Right lobe of liver (tissue), 6 donors: Measurements from ENCODE around the gene RNU1-4. TPM values are rescaled to one million over a fixed set of nuclear protein-coding genes. Genes with fewer than 3 reads are reported as not detected.
A peak's percentile ranks its signal among the peaks of the same experiment; 100 is the strongest.
"Not testable (repeated sequence)": the region's sequence is repeated elsewhere in the genome, so short reads cannot be mapped to it uniquely, and the experiment has no call there.

Experiments used
- ATAC-seq, 4 donors: fragments of 200-7000 bp; cut with Tn5 transposase; one replicate each; pipeline ENCODE4 v1.9.1; 2020; ENCODE audit warnings: mild to moderate bottlenecking in 4 of 4, moderate library complexity in 4 of 4
- DNase-seq, 3 donors: peaks; one replicate each; pipeline ENCODE4 v3.0.0-alpha.2; 2020
- H3K27ac ChIP-seq, 3 donors: fragments of 200-600 bp; one replicate each; pipeline ENCODE4 v1.8.0; 2022
- H3K27me3 ChIP-seq, 2 donors: fragments of 200-600 bp; one replicate each; pipeline ENCODE4 v1.8.0; 2022
- H3K36me3 ChIP-seq, 4 donors: fragments of 200-600 bp; sonication (generic) in 1 of 4; one replicate each; pipeline versions ENCODE4 v1.5.1 to v1.8.0; 2017 to 2022; ENCODE audit warnings: control low read depth in 1 of 4
- H3K4me1 ChIP-seq, 4 donors: fragments of 200-600 bp; sonication (generic) in 1 of 4; one replicate each; pipeline versions ENCODE4 v1.5.1 to v1.8.0; 2017 to 2022; ENCODE audit warnings: control low read depth in 1 of 4
- H3K4me3 ChIP-seq, 3 donors: fragments of 200-600 bp; one replicate each; pipeline ENCODE4 v1.8.0; 2022
- H3K9me3 ChIP-seq, 4 donors: fragments of 200-600 bp; sonication (generic) in 1 of 4; one replicate each; pipeline versions ENCODE4 v1.5.1 to v1.8.0; 2017 to 2022; ENCODE audit warnings: control low read depth in 1 of 4
- CTCF ChIP-seq, 4 donors: fragments of 200-600 bp in 3 of 4; fragments of 450-650 bp in 1 of 4; IDR thresholded peaks; one replicate each; pipeline versions ENCODE4 v1.5.1 to v1.8.0; 2016 to 2022; ENCODE audit warnings: antibody characterized with exemption in 4 of 4, mild to moderate bottlenecking in 2 of 4
- POLR2A ChIP-seq: fragments of 450-650 bp; IDR thresholded peaks from one replicate; pipeline ENCODE4 v1.6.1; 2017; ENCODE audit warnings: antibody characterized with exemption, mild to moderate bottlenecking
- WGBS: methylation state at CpG from one replicate; pipeline ENCODE4 v1.1.6; 2018; ENCODE audit warnings: low coverage, low lambda C conversion rate; ENCODE audit not compliant: insufficient coverage; ENCODE audit errors: missing lambda C conversion rate; 5-methylcytosine and 5-hydroxymethylcytosine counted together
- intact Hi-C, 2 donors: fragments of 100-400 bp; cut with DNase I; formaldehyde crosslinking; loops; one replicate each; pipeline versions ENCODE4 v1.11.2 to v1.14.1; 2022
- total RNA-seq, 6 experiments: library from RNA; depleted of rRNA in 2 of 6; stranded (reverse); fragments of >200 nt in 2 of 6; fragmentation: NEBNext Ultra II Directional in 3 of 6; extraction: Animal tissue kit (Norgen Biotek cat#: 25700) in 3 of 6; gene quantifications; one replicate each; pipeline versions ENCODE4 v1.1.0 to v1.2.4, GENCODE V29; 2016 to 2023
- donor health status: DM: no; HTN: yes; CAD: no.
- donor health status: DM: no; HTN: no; CAD: no.
- donor health status: DM: no; HTN: no; CAD: no.
- donor health status: DM: no; HTN: yes; CAD: no.
- donor health status: DM: no; HTN: yes; CAD: no.

The RNU1-4 gene
- total RNA-seq, 6 experiments from 2014 or later: under 0.01 to 3,377 (median 977) TPM

- no peaks in the 10 kb centered on the region for H3K9me3 ChIP-seq
- 69% methylated on average over 43 of the region's 45 CpGs for WGBS
- H3K27ac ChIP-seq: no peak overlapping the region
- no peak overlapping the region for H3K4me3 ChIP-seq
- no peaks in the 10 kb centered on the region for H3K4me1 ChIP-seq
- no peaks in the 10 kb centered on the region for H3K27me3 ChIP-seq
- H3K36me3 ChIP-seq: no peaks in the 10 kb centered on the region
- ATAC-seq (peak in 3 of 4 donors; percentile 10 to 56 (median 28)), DNase-seq (peak in 2 of 3 donors; percentile 57 to 71)
- intact Hi-C loops: no loop called here
- TF ChIP-seq POLR2A: no peak
- TF ChIP-seq CTCF (IDR thresholded peaks at IDR 0.05): no peak
These were observed 15.4 kb upstream of the RNU1-4 start for GRCh38 chr1:16724718-16725438.

- H3K27ac ChIP-seq, H3K4me1 ChIP-seq, H3K4me3 ChIP-seq, H3K27me3 ChIP-seq, DNase-seq, H3K9me3 ChIP-seq, intact Hi-C loops, H3K36me3 ChIP-seq: not testable (repeated sequence)
- 75% methylated on average over 10 of the region's 10 CpGs for WGBS
- ATAC-seq: peak in 3 of 4 donors; percentile 5 to 18 (median 16)
These were observed 14.7 kb upstream of the RNU1-4 start for GRCh38 chr1:16725439-16726245.

GRCh38 chr1:16727190-16728111, 12.9 kb upstream of the RNU1-4 start:
- peak in 2 of 3 donors; percentile 56 to 71 for DNase-seq
- Histone ChIP-seq H3K4me3 (no peak overlapping the region), H3K9me3 (no peaks in the 10 kb centered on the region), H3K27me3 (no peaks in the 10 kb centered on the region), H3K27ac (no peak overlapping the region), H3K4me1 (no peaks in the 10 kb centered on the region), H3K36me3 (no peaks in the 10 kb centered on the region)
- no peak for TF ChIP-seq POLR2A
- no peak for TF ChIP-seq CTCF (IDR thresholded peaks at IDR 0.05)
- WGBS: 77% methylated on average over 42 of the region's 42 CpGs
- intact Hi-C loops: no loop called here
- ATAC-seq: peak in 3 of 4 donors; percentile 35 to 75 (median 46)

- H3K27me3 ChIP-seq, ATAC-seq, H3K4me1 ChIP-seq, H3K36me3 ChIP-seq, DNase-seq, intact Hi-C loops, H3K4me3 ChIP-seq, H3K9me3 ChIP-seq, H3K27ac ChIP-seq: not testable (repeated sequence)
- WGBS: 65% methylated on average over 19 of the region's 24 CpGs
These were observed 11.9 kb upstream of the RNU1-4 start for GRCh38 chr1:16728243-16728949.

GRCh38 chr1:16732254-16732896, 7.9 kb upstream of the RNU1-4 start:
- H3K36me3 ChIP-seq, ATAC-seq, H3K27ac ChIP-seq, H3K9me3 ChIP-seq, H3K4me1 ChIP-seq, intact Hi-C loops, H3K4me3 ChIP-seq, DNase-seq, H3K27me3 ChIP-seq: not testable (repeated sequence)
- 70% methylated on average over 3 of the region's 5 CpGs for WGBS

- H3K4me1 ChIP-seq, H3K9me3 ChIP-seq, H3K27ac ChIP-seq, H3K36me3 ChIP-seq, DNase-seq, intact Hi-C loops, H3K4me3 ChIP-seq, H3K27me3 ChIP-seq, ATAC-seq: not testable (repeated sequence)
- WGBS: no CpG with 5 or more reads among the region's 11 CpGs
These were observed 914 bp downstream of the RNU1-4 start for GRCh38 chr1:16741230-16741629.

GRCh38 chr1:16747660-16748059, 7.3 kb downstream of the RNU1-4 start:
- H3K27ac ChIP-seq, H3K4me1 ChIP-seq, intact Hi-C loops, H3K4me3 ChIP-seq, H3K9me3 ChIP-seq, H3K36me3 ChIP-seq, ATAC-seq, DNase-seq, H3K27me3 ChIP-seq: not testable (repeated sequence)
- no CpG with 5 or more reads among the region's 5 CpGs for WGBS

- H3K4me1 ChIP-seq, H3K27me3 ChIP-seq, intact Hi-C loops, H3K9me3 ChIP-seq, H3K36me3 ChIP-seq, DNase-seq, H3K27ac ChIP-seq, H3K4me3 ChIP-seq: not testable (repeated sequence)
- peak in 1 of 4 donors; percentile 24 for ATAC-seq
- WGBS: 75% methylated on average over 10 of the region's 26 CpGs
These were observed 8.4 kb downstream of the RNU1-4 start for GRCh38 chr1:16748710-16749109.
